Astrocyte (in vitro differentiated cells and primary cell): Measurements from ENCODE around the gene DGUOK. TPM values are rescaled to one million over a fixed set of nuclear protein-coding genes. Genes with fewer than 3 reads are reported as not detected.

Experiments used
- DNase-seq: peaks from one replicate; pipeline ENCODE4 v3.0.0-alpha.2; 2010; ENCODE audit warnings: low read depth
- FAIRE-seq: peaks from 2 replicates; lab custom pipeline; 2011; peaks lifted over from hg19 to GRCh38; lab: Jason Lieb, UNC
- H2AFZ ChIP-seq: 2 replicates; pipeline ENCODE4 v1.6.0; 2012; ENCODE audit warnings: low read depth, low read length, inconsistent platforms
- H3K27ac ChIP-seq: 2 replicates; pipeline ENCODE4 v1.5.1; 2011; ENCODE audit warnings: low read depth, low read length, inconsistent platforms
- H3K27me3 ChIP-seq: 2 replicates; pipeline ENCODE4 v1.6.0; 2011; ENCODE audit warnings: low read length, inconsistent platforms; ENCODE audit not compliant: insufficient read depth
- H3K36me3 ChIP-seq: 2 replicates; pipeline ENCODE4 v1.5.1; 2011; ENCODE audit warnings: low read length, inconsistent platforms; ENCODE audit not compliant: insufficient read depth
- H3K4me1 ChIP-seq: 2 replicates; pipeline ENCODE4 v1.5.1; 2011; ENCODE audit warnings: low read length, inconsistent platforms; ENCODE audit not compliant: insufficient read depth
- H3K4me2 ChIP-seq: 2 replicates; pipeline ENCODE4 v1.6.0; 2012; ENCODE audit warnings: low read length, inconsistent platforms
- H3K4me3 ChIP-seq: 2 replicates; pipeline ENCODE4 v1.5.1; 2011; ENCODE audit warnings: low read depth, mild to moderate bottlenecking, low read length, inconsistent platforms; ENCODE audit not compliant: insufficient read depth
- H3K79me2 ChIP-seq: 2 replicates; pipeline ENCODE4 v1.6.0; 2012; ENCODE audit warnings: mild to moderate bottlenecking, low read length, inconsistent platforms; ENCODE audit not compliant: insufficient read depth
- H3K9ac ChIP-seq: 2 replicates; pipeline ENCODE4 v1.6.0; 2012; ENCODE audit warnings: mild to moderate bottlenecking, low read length, inconsistent platforms
- H3K9me3 ChIP-seq: 2 replicates; pipeline ENCODE4 v1.5.1; 2012; ENCODE audit warnings: low read depth, mild to moderate bottlenecking, low read length, inconsistent platforms; ENCODE audit not compliant: insufficient read depth
- H4K20me1 ChIP-seq: 2 replicates; pipeline ENCODE4 v1.6.0; 2012; ENCODE audit warnings: low read length, inconsistent platforms; ENCODE audit not compliant: insufficient read depth
- H3K27ac Mint-ChIP-seq: one replicate; pipeline ENCODE4 v1.8.0; 2021; ENCODE audit warnings: mild to moderate bottlenecking, mixed read lengths; ENCODE audit not compliant: unreplicated experiment
- H3K27me3 Mint-ChIP-seq: one replicate; pipeline ENCODE4 v1.8.0; 2021; ENCODE audit warnings: low read depth, mixed read lengths; ENCODE audit not compliant: unreplicated experiment
- H3K36me3 Mint-ChIP-seq: one replicate; pipeline ENCODE4 v1.8.0; 2021; ENCODE audit warnings: low read depth, mixed read lengths; ENCODE audit not compliant: unreplicated experiment
- H3K4me1 Mint-ChIP-seq: one replicate; pipeline ENCODE4 v1.8.0; 2021; ENCODE audit warnings: low read depth, mixed read lengths; ENCODE audit not compliant: unreplicated experiment
- H3K4me3 Mint-ChIP-seq: one replicate; pipeline ENCODE4 v1.8.0; 2021; ENCODE audit warnings: mild to moderate bottlenecking, moderate library complexity, mixed read lengths; ENCODE audit not compliant: unreplicated experiment
- H3K9me3 Mint-ChIP-seq: one replicate; pipeline ENCODE4 v1.8.0; 2021; ENCODE audit warnings: mild to moderate bottlenecking, mixed read lengths; ENCODE audit not compliant: unreplicated experiment
- EZH2 ChIP-seq: IDR thresholded peaks from 2 replicates; pipeline ENCODE4 v1.6.1; 2012; ENCODE audit warnings: mild to moderate bottlenecking, low read length, inconsistent platforms; ENCODE audit not compliant: insufficient read depth
- total RNA-seq: library from RNA; stranded (reverse); gene quantifications from 2 replicates; pipeline ENCODE4 v1.2.1, GENCODE V29; 2021
- TF ChIP-seq, protein P1 (sequence below): IDR thresholded peaks from 2 replicates; pipeline ENCODE4 v1.5.1; 2011; ENCODE audit warnings: low read depth, mild to moderate bottlenecking, inconsistent platforms, low read length, moderate library complexity; ENCODE audit not compliant: insufficient read depth

Gene DGUOK
- total RNA-seq, 1 donor from 2014 or later, result 84.8 TPM

DNA sequence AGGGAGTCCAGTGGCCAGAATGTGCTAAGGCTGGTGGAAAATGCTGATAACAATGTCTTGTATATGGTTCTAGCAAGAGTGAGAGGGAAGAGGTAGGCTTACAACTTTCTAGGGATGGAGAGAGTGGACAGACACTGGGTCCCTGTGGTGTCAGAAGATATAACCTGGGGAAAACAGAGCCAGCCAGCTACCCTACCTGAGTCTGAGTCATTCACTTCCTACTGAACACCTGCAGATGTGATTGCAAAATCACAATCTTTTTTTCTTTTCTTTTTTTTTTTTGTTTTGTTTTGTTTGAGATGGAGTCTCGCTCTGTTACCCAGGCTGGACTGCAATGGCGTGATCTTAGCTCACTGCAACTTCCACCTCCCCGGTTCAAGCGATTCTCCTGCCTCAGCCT is 65.4 kb downstream of the DGUOK start:
- FAIRE-seq, result no peak
- H3K9ac ChIP-seq, result no peak overlapping the region
- H3K36me3 ChIP-seq, result no peaks in the 10 kb centered on the region
- Mint-ChIP-seq H3K9me3 (no peaks in the 10 kb centered on the region), H3K4me1 (peaks cover 22% of the 10 kb centered on the region), H3K27me3 (no peaks in the 10 kb centered on the region), H3K4me3 (no peak overlapping the region), H3K36me3 (peaks cover 12% of the 10 kb centered on the region), H3K27ac (no peak overlapping the region)
- no peak overlapping the region for H3K4me3 ChIP-seq
- DNase-seq, result no peak
- TF ChIP-seq EZH2, result no peak
- TF ChIP-seq, protein P1, sequence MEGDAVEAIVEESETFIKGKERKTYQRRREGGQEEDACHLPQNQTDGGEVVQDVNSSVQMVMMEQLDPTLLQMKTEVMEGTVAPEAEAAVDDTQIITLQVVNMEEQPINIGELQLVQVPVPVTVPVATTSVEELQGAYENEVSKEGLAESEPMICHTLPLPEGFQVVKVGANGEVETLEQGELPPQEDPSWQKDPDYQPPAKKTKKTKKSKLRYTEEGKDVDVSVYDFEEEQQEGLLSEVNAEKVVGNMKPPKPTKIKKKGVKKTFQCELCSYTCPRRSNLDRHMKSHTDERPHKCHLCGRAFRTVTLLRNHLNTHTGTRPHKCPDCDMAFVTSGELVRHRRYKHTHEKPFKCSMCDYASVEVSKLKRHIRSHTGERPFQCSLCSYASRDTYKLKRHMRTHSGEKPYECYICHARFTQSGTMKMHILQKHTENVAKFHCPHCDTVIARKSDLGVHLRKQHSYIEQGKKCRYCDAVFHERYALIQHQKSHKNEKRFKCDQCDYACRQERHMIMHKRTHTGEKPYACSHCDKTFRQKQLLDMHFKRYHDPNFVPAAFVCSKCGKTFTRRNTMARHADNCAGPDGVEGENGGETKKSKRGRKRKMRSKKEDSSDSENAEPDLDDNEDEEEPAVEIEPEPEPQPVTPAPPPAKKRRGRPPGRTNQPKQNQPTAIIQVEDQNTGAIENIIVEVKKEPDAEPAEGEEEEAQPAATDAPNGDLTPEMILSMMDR, result no peak
- H2AFZ ChIP-seq, result no peak overlapping the region
- no peaks in the 10 kb centered on the region for H3K9me3 ChIP-seq
- H3K79me2 ChIP-seq, result peaks cover 69% of the 10 kb centered on the region
- H3K27me3 ChIP-seq, result no peaks in the 10 kb centered on the region
- H3K27ac ChIP-seq, result no peak overlapping the region
- H4K20me1 ChIP-seq, result peaks cover 72% of the 10 kb centered on the region
- H3K4me2 ChIP-seq, result no peak overlapping the region
- H3K4me1 ChIP-seq, result peaks cover 12% of the 10 kb centered on the region

DNA sequence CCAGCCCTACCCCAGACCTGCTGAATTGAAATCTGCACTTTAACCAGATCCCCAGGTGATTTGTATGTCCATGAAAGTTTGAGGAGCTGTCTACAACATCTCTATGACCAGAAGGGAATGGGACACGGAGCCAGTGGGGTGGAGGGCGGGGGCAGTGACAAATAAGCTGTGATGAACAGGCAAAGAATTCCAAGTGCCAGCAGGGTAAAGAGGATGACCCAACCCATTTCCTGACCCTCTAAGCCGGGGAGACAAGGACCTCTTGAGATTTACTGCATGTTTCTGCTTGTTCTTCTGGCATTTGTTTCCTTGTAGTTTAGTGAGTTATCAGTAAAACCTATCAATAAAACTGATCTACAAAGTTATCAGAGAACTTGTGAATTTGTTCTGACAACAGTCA is 66.7 kb downstream of the DGUOK start:
- peaks cover 72% of the 10 kb centered on the region for H4K20me1 ChIP-seq
- peaks cover 4% of the 10 kb centered on the region for H3K4me1 ChIP-seq
- no peak for DNase-seq
- no peaks in the 10 kb centered on the region for H3K9me3 Mint-ChIP-seq
- H3K27me3 ChIP-seq, result no peaks in the 10 kb centered on the region
- no peaks in the 10 kb centered on the region for H3K9me3 ChIP-seq
- H3K27ac ChIP-seq, result no peak overlapping the region
- no peak for TF ChIP-seq EZH2
- TF ChIP-seq, protein P1, result no peak
- peak overlapping the region; percentile 24 for H3K4me2 ChIP-seq
- H3K4me3 Mint-ChIP-seq, result no peak overlapping the region
- FAIRE-seq, result no peak
- no peak overlapping the region for H3K9ac ChIP-seq
- H3K27me3 Mint-ChIP-seq, result no peaks in the 10 kb centered on the region
- H3K79me2 ChIP-seq, result peaks cover 70% of the 10 kb centered on the region
- peaks cover 16% of the 10 kb centered on the region for H3K4me1 Mint-ChIP-seq
- peak overlapping the region; percentile 16 for H3K27ac Mint-ChIP-seq
- peaks cover 12% of the 10 kb centered on the region for H3K36me3 Mint-ChIP-seq
- H3K36me3 ChIP-seq, result no peaks in the 10 kb centered on the region
- H2AFZ ChIP-seq, result no peak overlapping the region
- no peak overlapping the region for H3K4me3 ChIP-seq

DNA sequence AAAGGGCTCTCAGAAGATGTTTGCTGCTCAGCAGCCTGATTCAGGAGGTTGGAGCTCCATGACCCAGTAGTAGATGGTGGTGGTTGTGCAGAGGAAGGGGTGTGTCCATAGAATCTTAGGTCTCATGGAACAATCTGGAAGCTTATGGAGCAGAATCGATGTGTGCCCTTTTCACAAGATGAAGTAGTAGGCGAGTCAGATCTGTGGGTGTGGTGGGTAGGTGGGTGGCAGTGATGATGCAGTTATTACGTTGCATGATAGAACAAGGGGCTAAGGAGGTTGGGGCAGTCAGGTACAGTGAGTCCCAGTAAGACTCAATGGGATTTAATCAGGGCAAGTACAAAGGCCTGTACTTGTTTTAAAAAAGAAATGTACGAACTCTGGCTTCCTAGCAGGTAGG is 67.1 kb downstream of the DGUOK start:
- Histone ChIP-seq H3K27ac (no peak overlapping the region), H3K79me2 (peaks cover 70% of the 10 kb centered on the region), H2AFZ (no peak overlapping the region), H3K9ac (no peak overlapping the region), H3K36me3 (no peaks in the 10 kb centered on the region), H4K20me1 (peaks cover 72% of the 10 kb centered on the region), H3K4me1 (peaks cover 3% of the 10 kb centered on the region), H3K9me3 (no peaks in the 10 kb centered on the region), H3K27me3 (no peaks in the 10 kb centered on the region), H3K4me3 (no peak overlapping the region), H3K4me2 (no peak overlapping the region)
- Mint-ChIP-seq H3K4me3 (no peak overlapping the region), H3K4me1 (peaks cover 14% of the 10 kb centered on the region), H3K27ac (peak overlapping the region; percentile 16), H3K27me3 (no peaks in the 10 kb centered on the region), H3K9me3 (no peaks in the 10 kb centered on the region), H3K36me3 (peaks cover 12% of the 10 kb centered on the region)
- FAIRE-seq (no peak), DNase-seq (no peak)
- TF ChIP-seq, protein P1, result no peak
